Suppressor macrophage treated with lipopolysaccharide for 1 hour (primary cell): ENCODE measurements around the gene FTCD.

Experiments
- DNase-seq, 3 donors: peaks; one replicate each; pipeline ENCODE4 v3.0.0-alpha.2; 2020 to 2022

FTCD gene

DNA sequence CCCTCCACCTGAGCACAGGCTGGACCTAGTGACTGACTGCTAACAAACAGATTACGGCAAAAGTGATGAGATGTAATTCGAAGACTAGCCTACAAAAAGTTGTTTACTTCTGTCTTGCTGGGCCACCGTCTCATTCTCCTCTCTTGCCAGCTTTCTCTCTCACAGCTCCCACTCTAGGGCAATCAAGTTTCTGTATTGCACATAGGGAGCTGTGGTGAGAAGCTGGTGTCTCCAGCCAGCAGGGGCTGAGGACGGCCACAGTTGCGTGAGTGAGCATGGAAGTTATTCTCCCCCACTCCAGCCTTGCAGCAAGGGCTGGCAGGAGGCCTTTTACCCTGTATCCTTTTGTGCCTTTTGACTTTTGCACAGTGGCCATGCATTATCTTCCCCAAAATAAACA is 66.1 kb downstream of the FTCD start:
- no peak for DNase-seq

DNA sequence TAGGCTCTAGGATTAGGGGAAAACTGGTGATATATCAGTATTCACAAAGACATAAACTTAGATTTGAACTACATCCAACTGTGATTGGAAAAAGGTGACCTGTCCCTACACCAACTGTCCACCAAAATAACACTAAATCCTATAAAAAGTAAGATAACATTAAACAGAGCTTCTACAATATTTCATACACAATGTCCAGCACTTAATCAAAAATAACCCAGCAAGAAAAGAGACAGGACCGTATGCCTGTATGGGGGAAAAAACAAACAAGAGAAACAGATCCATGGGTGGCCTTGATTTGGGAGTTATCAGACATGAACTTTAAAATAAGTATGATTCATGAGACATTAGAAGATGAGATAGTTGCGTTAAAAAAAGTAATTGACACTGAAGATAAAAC is 67.2 kb downstream of the FTCD start:
- no peak for DNase-seq

DNA sequence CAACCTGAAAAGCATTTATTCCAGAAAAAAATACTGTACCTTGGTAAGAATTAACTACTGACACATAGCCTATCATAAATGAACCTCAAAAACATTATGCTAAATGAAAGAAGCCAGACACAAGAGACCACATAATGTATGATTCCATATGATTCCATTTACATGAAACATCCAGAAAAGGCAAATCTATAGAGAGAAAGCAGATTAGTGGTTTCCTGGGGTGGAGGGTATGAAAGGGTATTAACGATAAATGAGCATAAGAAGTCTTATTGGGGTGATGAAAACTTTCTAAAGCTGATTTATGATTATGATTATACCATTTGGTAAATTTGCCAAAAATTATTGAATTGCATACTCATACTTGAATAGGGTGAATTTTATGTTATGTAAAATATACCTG is 67.7 kb downstream of the FTCD start:
- DNase-seq = no peak
